Activated CD8-positive, alpha-beta memory T cell treated with anti-CD3 and anti-CD28 coated beads, Interleukin-2, amount 50 U/mL, for 24 hours (primary cell): ENCODE data around the gene NEDD1.
A peak's percentile ranks its signal among the peaks of the same experiment; 100 is the strongest.

Experiments
- DNase-seq: peaks from one replicate; pipeline ENCODE4 v3.0.0-alpha.2; 2020; ENCODE audit errors: extremely low read depth

The NEDD1 gene

GRCh38 chr12:96906849-96907670 is at the start of gene NEDD1:
NEDD1 (plus strand) TSS chr12:96907257; CDS start chr12:96909760, 2,503 bp downstream.
- peak; percentile 51 for DNase-seq

GRCh38 chr12:96858162-96858561 is 48.9 kb upstream of the NEDD1 start:
- DNase-seq = no peak

- DNase-seq = no peak
Observed at GRCh38 chr12:96861656-96862055, 45.4 kb upstream of the NEDD1 start.

GRCh38 chr12:96862326-96862725 is 44.7 kb upstream of the NEDD1 start:
- no peak for DNase-seq

DNA sequence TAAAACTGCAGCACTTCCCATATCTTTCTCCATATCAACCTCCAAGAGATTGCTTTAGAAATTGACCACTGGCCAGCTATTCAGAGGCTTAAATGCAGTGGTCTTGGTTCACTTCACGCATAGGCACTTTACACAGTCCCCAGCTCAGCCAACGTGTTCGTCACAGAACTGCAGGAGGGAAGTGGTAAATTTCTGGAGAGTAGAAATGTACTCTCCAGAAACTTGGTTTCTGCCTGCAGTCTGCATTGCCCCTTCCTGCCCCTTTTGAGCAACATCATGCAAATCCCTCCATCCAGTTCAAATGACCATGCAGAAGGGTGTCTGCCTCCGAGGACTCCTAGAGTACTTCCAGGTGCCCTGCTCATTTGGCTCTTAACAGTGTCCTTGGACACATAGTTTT is 42.7 kb upstream of the NEDD1 start:
- DNase-seq = no peak

GRCh38 chr12:96866801-96867590 is 40.1 kb upstream of the NEDD1 start:
- DNase-seq = no peak

- no peak for DNase-seq
Observed at GRCh38 chr12:96870946-96871345, 36.1 kb upstream of the NEDD1 start.

DNA sequence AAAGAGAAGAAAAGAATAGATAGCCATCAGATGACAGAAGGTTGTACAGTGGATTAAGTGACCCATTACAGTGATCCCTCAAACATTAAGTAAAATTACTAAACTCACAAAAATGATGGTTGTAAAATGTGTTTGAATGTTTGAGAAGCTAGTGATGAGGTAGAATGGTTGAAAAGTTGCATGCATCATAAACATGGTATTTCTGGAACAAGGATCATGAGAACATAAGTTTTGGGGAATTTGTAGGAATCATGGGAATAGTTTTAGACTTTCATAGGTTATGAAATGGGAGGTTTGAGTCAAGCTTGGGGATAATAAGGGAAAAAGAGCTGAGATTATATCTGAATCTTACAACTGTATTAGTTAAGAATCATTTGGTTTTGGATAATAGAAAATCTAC is 34.1 kb upstream of the NEDD1 start:
- DNase-seq = no peak

DNA sequence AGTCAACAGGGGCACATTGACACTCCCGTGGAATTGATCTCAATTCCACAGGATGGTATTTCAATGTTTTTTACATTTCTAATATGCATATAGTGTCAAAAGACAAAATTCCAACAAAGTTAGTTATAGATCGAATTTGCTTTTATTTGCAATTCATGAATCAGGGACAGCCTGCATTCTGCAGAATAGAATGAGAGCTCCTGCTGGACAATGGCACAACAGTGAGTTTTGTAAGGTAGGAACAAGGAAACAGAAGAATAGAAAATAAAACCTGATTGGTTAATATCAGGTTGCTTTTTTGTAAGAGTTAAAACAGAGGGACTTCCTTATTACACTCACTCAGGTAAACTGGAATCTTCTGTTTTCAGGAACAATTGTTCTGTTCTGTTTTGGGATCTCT is 32.8 kb upstream of the NEDD1 start:
- no peak for DNase-seq

DNA sequence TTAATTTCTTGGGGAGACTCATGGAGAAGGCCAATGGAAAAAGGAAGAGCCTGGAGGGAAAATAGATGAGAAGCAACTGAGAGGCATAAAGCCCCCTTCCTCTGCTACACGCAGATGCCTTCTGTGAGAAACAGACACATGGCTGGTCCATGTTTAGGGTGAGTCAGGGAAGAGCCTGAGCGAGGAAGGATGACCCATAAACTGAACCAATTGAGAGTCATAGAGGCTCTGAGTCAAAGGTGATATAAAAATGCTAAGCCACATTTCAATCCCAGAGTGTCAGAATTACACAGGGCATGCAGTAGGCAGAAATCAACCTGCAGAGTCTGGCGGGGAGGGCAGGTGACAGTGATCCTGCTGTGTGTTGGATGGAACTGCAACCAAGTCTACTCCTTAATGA is 30.1 kb upstream of the NEDD1 start:
- DNase-seq = no peak

DNA sequence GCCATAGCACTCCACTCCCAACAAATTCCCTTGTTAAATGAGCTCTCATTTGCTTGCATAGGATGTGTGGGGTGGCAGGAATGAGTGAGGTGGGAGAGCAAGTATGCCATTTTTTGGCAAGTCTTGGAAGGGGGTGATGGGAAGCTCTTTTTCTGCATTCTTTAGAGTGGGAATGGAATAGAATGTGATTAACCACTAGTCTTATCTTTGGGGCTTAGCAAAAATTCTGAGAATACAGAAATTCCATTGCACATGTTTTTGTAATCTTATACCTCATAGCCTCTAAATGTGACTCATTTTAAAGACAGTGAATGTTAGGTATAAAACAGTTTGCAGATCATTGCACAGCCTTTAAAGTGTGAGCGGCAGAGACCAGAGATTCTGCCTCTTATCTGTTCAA is 28.4 kb upstream of the NEDD1 start:
- no peak for DNase-seq

DNA sequence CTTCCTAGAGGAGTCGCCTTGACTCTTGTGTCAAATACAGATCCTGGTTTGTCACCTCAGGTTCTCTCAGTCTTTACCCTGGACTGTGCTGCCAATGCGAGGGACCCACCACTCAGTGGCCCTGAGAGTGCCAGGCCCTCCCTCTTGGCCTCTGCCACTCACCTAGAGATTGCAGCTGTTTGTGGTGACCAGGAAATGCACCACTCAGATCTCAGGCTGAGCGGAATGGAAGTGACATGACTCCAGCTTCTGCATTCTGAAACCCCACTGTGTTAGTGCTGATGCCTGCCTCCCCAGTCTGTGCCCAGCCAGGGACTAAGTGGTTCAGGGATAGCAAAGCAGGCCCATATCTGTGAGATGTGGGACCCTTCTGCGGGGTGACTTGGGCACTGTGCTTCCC is 27.8 kb upstream of the NEDD1 start:
- no peak for DNase-seq

GRCh38 chr12:96880220-96880619 is 26.8 kb upstream of the NEDD1 start:
- no peak for DNase-seq

- no peak for DNase-seq
Observed at GRCh38 chr12:96881608-96882007, 25.4 kb upstream of the NEDD1 start.

DNA sequence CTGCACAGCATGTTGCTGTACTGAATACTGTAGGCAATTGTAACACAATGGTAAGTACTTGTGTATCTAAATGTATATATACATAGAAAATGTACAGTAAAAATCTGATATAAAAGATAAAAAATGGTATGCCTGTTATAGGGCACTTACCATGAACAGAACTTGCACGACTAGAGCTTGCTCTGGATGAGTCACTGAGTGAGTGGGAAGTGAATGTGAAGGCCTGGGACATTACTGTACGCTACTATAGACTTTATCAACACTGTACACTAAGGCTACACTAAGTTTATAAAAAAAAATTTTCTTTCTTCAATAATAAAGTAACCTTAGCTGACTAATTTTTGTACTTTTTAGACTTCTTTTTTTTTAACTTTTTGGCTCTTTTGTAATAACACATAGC is 24.2 kb upstream of the NEDD1 start:
- DNase-seq = no peak

- no peak for DNase-seq
Observed at GRCh38 chr12:96883571-96883970, 23.5 kb upstream of the NEDD1 start.

DNA sequence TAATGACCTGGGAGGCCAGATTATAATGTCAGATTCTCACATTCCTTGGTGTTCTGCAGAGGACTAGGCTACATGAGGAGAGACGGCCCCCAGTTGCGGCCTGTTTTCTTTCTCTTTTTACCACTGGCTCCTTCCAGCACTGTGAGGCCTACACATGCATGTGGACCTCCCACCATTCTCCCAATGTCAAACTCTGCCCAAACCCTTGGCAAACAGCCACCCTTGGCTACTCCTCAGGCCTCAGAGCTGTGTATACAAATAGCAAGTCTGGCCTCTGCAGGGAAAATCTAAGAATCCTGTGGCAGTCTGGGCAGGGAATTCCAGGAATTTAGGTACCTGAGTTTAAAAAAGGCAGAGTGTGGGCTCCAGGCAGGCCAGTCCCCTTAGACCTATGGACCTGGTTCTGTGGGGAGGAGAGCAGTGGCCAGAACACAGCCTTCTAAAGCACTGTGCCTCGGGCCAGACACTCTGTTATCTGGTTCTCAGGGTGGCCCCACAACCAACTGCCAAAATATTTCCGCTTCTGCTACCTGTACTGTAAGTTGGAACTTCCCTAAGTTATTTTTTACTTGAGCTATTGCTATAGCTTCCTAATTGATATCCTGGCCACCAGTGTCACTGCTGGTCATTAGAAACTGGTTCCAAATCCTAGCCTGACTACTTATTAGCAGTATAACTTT is 19.9 kb upstream of the NEDD1 start:
- no peak for DNase-seq

DNA sequence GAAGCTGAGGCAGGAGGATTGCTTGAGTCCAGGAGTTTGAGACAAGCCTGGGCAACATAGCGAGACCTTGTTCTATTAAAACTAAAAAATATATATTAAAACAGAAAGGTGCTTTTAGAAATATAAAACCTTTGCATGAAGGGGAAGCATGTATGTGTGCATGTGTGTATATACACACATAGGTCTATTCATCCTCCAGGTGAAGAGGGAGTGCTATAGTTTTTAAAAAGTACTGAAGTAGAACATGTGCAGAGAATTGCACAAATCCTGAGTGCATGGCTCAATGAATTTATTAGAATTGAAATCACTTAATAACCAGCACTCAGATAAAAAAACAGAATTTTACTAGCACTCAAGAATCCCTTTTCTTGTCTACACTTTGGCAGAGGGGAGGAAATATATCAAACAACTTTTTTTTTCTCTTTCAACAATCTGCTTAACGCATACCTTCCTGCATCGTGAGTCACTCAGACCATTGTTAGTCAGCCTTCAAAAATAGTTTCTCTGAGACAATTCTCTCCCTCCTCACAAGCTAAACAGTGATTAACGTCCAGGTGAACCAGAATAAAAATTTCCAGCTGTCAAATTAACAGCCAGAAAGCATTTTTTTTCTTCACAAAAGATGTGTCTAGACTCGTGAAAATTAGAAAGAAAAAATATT is 17.7 kb upstream of the NEDD1 start:
- no peak for DNase-seq

- no peak for DNase-seq
Observed at GRCh38 chr12:96890331-96890730, 16.7 kb upstream of the NEDD1 start.

DNA sequence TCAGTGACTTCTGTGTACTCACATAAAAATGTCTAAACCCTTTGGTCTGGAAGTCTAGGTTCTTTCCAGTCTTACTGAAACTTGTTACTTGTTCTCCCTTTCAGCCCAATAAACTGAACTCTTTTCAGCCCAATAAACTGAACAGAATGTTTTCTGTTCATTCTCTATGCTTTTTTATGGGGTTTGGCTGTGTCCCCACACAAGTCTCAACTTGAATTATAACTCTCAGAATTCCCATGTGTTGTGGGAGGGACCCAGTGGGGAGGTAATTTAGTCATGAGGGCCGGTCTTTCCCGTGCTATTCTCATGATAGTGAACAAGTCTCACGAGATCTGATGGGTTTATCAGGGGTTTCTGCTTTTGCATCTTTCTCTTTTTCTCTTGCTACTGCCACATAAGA is 15.0 kb upstream of the NEDD1 start:
- no peak for DNase-seq

GRCh38 chr12:96897421-96897820 is 9.6 kb upstream of the NEDD1 start:
- no peak for DNase-seq

- no peak for DNase-seq
Observed at GRCh38 chr12:96901175-96901574, 5.9 kb upstream of the NEDD1 start.
